ENCODE data around the gene TBX15. TPM values are rescaled to one million over a fixed set of nuclear protein-coding genes. Genes with fewer than 3 reads are reported as not detected.
"Not testable (repeated sequence)": the region's sequence is repeated elsewhere in the genome, so short reads cannot be mapped to it uniquely, and the experiment has no call there.

Gene TBX15
- total RNA-seq, 1 donor from 2014 or later = 0.20 TPM

GRCh38 chr1:118926261-118926660 lies 61.9 kb downstream of the TBX15 start:
- DNase-seq (ENCODE audit: low spot score) = no peak

DNA sequence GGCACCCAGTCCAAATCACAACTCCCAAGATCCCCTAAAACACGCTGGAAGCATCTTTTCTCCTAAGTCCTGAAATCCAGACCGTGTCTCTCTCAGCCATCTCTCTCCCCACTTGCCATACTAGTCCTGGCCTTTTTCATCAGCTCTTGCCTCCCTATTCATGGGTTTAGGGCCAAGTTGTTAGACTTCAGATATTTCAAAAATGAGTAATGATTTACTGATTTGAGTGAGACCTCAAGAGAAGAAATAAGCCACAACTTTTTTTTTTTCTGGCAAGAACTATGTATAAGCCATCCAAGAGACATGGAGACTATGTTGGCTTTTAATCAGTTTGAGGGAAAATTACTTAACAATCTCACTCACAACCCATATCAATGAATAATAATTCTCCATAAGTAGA lies 62.5 kb downstream of the TBX15 start:
- no peak for DNase-seq (ENCODE audit: low spot score)

DNA sequence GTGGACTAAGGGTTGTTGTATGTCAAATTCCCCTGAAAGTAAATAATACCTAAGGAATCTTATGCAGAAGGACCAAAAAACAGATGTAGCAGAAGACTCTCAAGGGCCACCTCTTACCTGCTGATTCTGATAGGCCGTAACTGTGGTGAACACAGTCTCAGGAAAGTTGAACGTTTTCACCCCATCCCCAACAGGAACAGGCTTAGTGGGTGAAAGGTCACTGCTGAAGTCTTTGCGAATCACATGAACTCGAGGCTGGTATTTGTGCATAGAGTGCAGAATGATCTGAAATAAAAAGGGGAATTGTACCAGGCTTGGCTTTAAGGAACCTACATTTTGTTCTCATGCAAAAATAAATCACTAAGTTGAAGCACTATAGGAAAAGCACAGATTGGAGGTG lies 64.8 kb downstream of the TBX15 start:
- no peak for DNase-seq (ENCODE audit: low spot score)

GRCh38 chr1:118921994-118922393 lies 66.1 kb downstream of the TBX15 start:
- no peak for DNase-seq (ENCODE audit: low spot score)

DNA sequence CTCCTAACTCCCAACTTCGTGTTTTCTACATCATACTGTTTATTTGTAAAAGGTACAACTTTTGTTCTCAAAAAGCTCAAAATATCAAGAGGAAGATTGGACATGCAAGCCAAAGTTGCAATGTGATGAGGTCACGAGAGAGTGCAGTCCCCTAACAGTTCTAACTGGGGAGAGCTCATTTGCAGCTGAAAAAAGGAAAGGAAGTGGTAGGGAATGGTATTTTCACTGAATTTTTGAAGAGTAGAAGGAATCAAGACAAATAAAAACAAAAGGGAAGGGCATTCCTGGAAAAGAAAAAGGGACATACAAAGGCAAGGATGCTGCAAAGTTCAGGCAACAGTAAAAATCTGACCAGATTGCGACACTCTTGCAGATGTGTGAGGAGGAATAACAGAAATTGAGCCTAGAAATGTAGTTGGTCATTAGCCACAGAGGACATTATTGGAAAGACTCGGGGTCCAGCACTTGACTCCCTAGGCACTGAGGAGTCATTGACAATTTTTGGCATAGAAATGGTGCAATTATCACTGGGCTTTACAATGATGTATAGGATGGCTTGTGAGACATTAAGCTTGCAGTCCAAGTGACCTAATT lies 67.9 kb downstream of the TBX15 start:
- no peak for DNase-seq (ENCODE audit: low spot score)

GRCh38 chr1:118918940-118919259 lies 69.2 kb downstream of the TBX15 start:
- DNase-seq (ENCODE audit: low spot score) = no peak

DNA sequence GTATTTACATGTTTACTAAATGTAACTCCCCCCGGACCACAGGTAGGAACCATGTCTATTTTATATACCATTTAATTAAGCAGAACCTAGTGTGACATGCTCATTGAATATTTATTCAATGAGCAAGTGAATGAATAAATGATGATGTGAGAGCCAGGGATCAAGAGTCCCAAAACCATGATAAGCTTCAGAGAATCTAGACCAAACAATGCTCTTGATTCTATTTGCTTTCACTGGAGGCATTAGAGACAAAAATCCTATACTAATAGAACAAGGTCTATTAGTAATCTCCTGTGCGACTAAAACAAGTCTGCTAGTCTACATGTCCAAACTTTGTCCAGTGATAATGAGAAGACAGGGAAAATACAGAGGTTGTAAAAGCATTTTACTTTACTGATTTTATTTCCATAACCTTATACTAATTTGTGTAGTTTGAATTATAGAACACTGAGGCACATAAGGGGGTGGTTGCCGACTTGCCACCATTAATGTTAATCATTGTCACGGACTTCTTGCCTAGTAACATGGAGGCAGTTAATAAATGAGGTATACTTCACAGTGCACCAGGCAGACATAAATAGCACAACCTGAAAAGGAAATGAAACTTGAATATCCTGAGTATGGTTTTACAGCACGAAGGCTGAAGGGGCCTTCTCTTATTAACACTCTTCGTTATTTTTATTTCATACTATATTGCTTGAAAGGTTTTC lies 69.8 kb downstream of the TBX15 start:
- no peak for DNase-seq (ENCODE audit: low spot score)

GRCh38 chr1:118916346-118916745 lies 71.8 kb downstream of the TBX15 start:
- DNase-seq (ENCODE audit: low spot score) = not testable (repeated sequence)

- DNase-seq (ENCODE audit: low spot score) = no peak
Measured at GRCh38 chr1:118914379-118915161, 73.6 kb downstream of the TBX15 start.

DNA sequence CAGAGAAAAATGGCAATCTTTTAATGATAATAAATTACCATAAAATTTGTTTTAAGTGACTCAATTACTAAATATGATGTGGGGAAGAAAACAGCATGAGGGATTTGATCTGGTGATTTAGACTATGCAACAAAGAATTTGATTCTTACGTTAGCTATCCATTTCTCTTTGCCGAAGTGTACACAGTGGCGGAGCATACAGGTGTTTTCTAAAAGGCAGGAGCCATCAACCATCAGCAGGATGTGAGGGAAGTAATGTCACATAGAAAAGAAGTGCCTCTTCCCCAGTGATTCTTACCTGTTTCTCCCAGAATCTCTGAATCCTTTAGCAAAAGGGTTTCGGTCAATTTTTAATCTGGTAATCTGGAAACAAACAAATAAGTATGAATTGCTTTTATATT lies 74.3 kb downstream of the TBX15 start:
- no peak for DNase-seq (ENCODE audit: low spot score)

GRCh38 chr1:118912574-118912973 lies 75.6 kb downstream of the TBX15 start:
- no peak for DNase-seq (ENCODE audit: low spot score)

- DNase-seq (ENCODE audit: low spot score) = no peak
Measured at GRCh38 chr1:118911571-118911970, 76.6 kb downstream of the TBX15 start.

- no peak for DNase-seq (ENCODE audit: low spot score)
Measured at GRCh38 chr1:118907466-118907865, 80.7 kb downstream of the TBX15 start.

DNA sequence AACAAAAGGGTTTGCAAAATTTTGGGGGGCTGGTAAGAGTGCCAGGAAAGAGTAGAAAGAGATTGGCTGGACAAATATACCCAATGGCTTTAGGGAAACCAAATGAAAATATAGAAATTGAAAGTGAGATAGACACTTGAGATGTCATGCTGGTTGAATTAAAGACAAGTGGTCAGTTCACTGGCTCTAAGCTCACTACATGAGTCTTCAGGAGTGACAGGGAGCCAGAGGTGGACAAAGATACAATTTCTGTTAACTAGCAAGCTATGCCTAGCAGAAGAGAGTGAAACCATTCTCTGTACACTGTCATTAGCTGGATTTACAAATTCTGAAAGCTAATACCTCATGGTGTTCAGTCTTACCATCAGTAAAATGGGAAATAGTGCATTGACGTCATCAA lies 82.5 kb downstream of the TBX15 start:
- DNase-seq (ENCODE audit: low spot score) = no peak

- DNase-seq (ENCODE audit: low spot score) = no peak
Measured at GRCh38 chr1:118905196-118905595, 82.9 kb downstream of the TBX15 start.

DNA sequence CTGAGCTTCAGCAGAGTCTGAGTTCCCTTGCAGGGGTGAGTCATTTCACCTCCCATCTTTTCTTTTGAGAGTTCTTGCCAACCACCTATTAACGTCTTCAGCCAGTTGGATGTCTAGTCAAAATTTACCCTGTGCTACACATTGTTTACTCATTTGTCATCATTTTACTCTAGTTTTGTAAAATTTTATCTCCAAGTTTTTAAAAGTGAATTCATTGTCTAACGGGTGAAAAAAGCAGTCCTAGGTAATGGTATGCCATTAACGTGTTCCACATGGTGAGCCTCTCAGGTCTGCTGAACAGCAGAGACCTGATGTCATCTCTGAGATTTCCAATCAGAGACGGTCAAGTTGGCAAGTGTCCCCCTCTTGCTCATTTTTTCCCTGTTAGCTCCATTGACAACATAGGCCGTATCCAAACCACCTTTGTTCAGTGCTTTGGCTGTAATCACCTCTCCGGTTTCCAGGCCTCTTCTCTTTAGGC lies 85.4 kb downstream of the TBX15 start:
- DNase-seq (ENCODE audit: low spot score) = no peak

DNA sequence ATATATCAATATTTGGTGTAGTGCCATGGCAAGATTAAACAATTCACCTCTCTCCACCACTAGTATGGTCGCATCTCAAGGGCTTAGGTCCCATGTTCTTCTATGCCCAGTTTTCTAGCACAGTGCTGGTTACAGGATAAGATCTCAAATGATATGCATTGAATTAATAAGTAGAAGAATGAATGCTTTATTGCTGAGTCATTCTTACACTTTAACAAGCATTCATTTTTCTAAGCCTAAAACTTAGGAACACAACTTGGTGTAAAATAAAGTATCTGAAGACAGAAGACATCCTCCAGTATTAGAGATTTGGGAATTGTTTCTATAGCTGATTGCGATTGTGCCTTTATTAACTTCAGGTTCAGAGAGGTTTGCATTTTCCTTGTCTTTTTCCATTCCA lies 85.8 kb downstream of the TBX15 start:
- DNase-seq (ENCODE audit: low spot score) = no peak

GRCh38 chr1:118900643-118901440 lies 87.3 kb downstream of the TBX15 start:
- no peak for DNase-seq (ENCODE audit: low spot score)

- no peak for DNase-seq (ENCODE audit: low spot score)
Measured at GRCh38 chr1:118899340-118899739, 88.8 kb downstream of the TBX15 start.

- DNase-seq (ENCODE audit: low spot score) = no peak
Measured at GRCh38 chr1:118898712-118899111, 89.4 kb downstream of the TBX15 start.

DNA sequence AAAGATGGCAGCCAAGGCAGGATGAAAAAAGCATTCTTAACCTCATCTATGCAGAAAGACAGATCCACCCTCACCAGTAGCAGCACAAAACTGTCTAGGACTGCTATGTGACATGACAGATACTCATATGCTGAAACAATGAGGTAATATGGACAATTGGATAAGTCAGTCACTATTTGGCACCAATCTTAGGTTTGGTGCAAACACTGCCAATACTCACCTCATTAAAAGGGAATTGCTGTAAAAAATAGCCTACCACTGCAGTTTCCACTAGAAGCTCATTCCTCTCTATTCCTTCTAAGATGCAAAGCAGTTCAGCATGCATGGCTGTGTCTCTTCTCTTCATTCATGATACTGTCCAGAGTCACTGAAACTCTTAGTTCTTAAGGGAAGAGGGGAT lies 91.7 kb downstream of the TBX15 start:
- DNase-seq (ENCODE audit: low spot score) = no peak

DNA sequence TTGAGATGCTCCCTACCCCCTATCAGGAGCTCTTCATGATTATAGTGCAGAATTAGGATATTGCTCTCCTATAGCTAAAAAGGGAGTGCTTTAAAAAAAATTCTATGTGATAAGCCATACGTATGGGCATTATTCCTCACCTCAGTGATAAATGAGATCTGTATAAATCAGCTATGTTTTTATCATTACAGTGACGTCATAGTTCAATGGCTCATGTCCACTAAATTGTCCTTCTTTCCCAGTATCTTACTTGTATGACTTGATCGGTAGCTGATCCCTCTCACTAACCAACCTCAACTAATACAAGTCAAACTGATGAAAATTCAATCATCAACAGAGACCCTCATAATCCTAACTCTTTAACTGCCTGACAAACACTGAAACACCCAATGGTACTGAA lies 93.3 kb downstream of the TBX15 start:
- DNase-seq (ENCODE audit: low spot score) = no peak
